HCT116 (cell line): ENCODE measurements around the gene LSP1. TPM values are rescaled to one million over a fixed set of nuclear protein-coding genes. Genes with fewer than 3 reads are reported as not detected.

Experiments used
- ATAC-seq: fragments of 200-7000 bp; cut with Tn5 transposase; 2 replicates; pipeline ENCODE4 v1.9.1; 2020; ENCODE audit warnings: mild to moderate bottlenecking, moderate library complexity
- BruUV-seq: library from RNA; stranded (reverse); fragments of 400-500 nt; replicated peaks from 2 replicates; lab custom pipeline; 2021; lab: Mats Ljungman, UMichigan
- CTCF ChIA-PET: fragments of 300-600 bp; sonication (Branson Sonifier 250); formaldehyde crosslinking; loops from one replicate; lab custom pipeline; 2021; ENCODE audit warnings: antibody characterized with exemption; lab: Charles Lee
- POLR2A ChIA-PET: fragments of 300-600, 350-600 bp; sonication (Branson Sonifier 250); formaldehyde crosslinking; loops from one replicate; lab custom pipeline; 2021; ENCODE audit warnings: antibody characterized with exemption; lab: Charles Lee
- RAD21 ChIA-PET, 2 experiments: fragments of 300-600 bp; sonication (Branson Sonifier 250); formaldehyde crosslinking; loops; one replicate each; lab custom pipeline; 2023; ENCODE audit warnings: low total read pairs in 2 of 2; ENCODE audit not compliant: uncharacterized antibody in 2 of 2, unreplicated experiment in 2 of 2, low non-redundant PET in 1 of 2; lab: Charles Lee
- DNase-seq: peaks from one replicate; pipeline ENCODE4 v3.0.0-alpha.2; 2010; ENCODE audit warnings: low read depth, low spot score
- H2AFZ ChIP-seq: fragments of 200-600 bp; shearing (Covaris generic), sonication (generic); 2 replicates; pipeline ENCODE4 v1.6.1; 2017; ENCODE audit warnings: low read depth, mixed run types, mixed read lengths, antibody characterized with exemption, low read length; ENCODE audit not compliant: poor library complexity, severe bottlenecking
- H3K27ac ChIP-seq: 2 replicates; pipeline ENCODE4 v1.5.1; 2012; ENCODE audit warnings: low read depth, low read length
- H3K27me3 ChIP-seq: fragments of 200-600 bp; sonication (generic); 2 replicates; pipeline ENCODE4 v1.6.1; 2016; ENCODE audit warnings: mixed run types, low read length, mixed read lengths; ENCODE audit not compliant: insufficient read depth
- H3K36me3 ChIP-seq, 2 experiments: fragments of 200-500 bp in 1 of 2; fragments of 200-600 bp in 1 of 2; sonication (Bioruptor generic) in 1 of 2; sonication (generic) in 1 of 2; 2 replicates each; pipeline versions ENCODE4 v1.5.1 to v1.6.1; 2014 to 2016; ENCODE audit warnings: low read length in 2 of 2, inconsistent platforms in 1 of 2, mixed read lengths in 1 of 2, mixed run types in 1 of 2; ENCODE audit not compliant: insufficient read depth in 2 of 2, control insufficient read depth in 1 of 2
- H3K4me1 ChIP-seq, 2 experiments: fragments of 200-600 bp in 1 of 2; sonication (generic) in 1 of 2; 2 replicates each; pipeline versions ENCODE4 v1.5.1 to v1.6.1; 2012 to 2017; ENCODE audit warnings: low read length in 2 of 2, inconsistent platforms in 1 of 2, mild to moderate bottlenecking in 1 of 2, mixed read lengths in 1 of 2, mixed run types in 1 of 2, moderate library complexity in 1 of 2; ENCODE audit not compliant: insufficient read depth in 2 of 2, control insufficient read depth in 1 of 2
- H3K4me2 ChIP-seq: fragments of 200-600 bp; sonication (generic); 2 replicates; pipeline ENCODE4 v1.6.1; 2017; ENCODE audit warnings: mixed run types, low read length, mixed read lengths
- H3K4me3 ChIP-seq, 2 experiments: fragments of 200-600 bp in 1 of 2; sonication (generic) in 1 of 2; replicated peaks in 1 of 2; 2 replicates each; pipeline ENCODE4 v1.5.1; 2011 to 2016; ENCODE audit warnings: low read length in 2 of 2, control low read depth in 1 of 2, low read depth in 1 of 2, mild to moderate bottlenecking in 1 of 2, mixed read lengths in 1 of 2, mixed run types in 1 of 2
- H3K79me2 ChIP-seq: fragments of 200-600 bp; sonication (generic); 2 replicates; pipeline ENCODE4 v1.6.1; 2017; ENCODE audit warnings: mild to moderate bottlenecking, mixed run types, low read length, moderate library complexity, mixed read lengths; ENCODE audit not compliant: insufficient read depth
- H3K9ac ChIP-seq: fragments of 200-600 bp; sonication (generic); 2 replicates; pipeline ENCODE4 v1.6.1; 2016; ENCODE audit warnings: low read length, mixed read lengths
- H3K9me2 ChIP-seq: fragments of 200-600 bp; sonication (generic), shearing (Covaris generic); 2 replicates; pipeline ENCODE4 v1.6.1; 2017; ENCODE audit warnings: mixed run types, mild to moderate bottlenecking, moderate library complexity; ENCODE audit not compliant: insufficient read depth
- H3K9me3 ChIP-seq, 2 experiments: fragments of 200-500 bp in 1 of 2; fragments of 200-600 bp in 1 of 2; sonication (Bioruptor generic) in 1 of 2; sonication (generic) in 1 of 2; 2 replicates each; pipeline ENCODE4 v1.6.1; 2014 to 2017; ENCODE audit warnings: low read length in 2 of 2, mixed read lengths in 2 of 2, inconsistent platforms in 1 of 2, low read depth in 1 of 2, mild to moderate bottlenecking in 1 of 2, mixed run types in 1 of 2, moderate library complexity in 1 of 2; ENCODE audit not compliant: control insufficient read depth in 1 of 2, insufficient read depth in 1 of 2
- H4K20me1 ChIP-seq: fragments of 200-600 bp; sonication (generic), shearing (Covaris generic); 2 replicates; pipeline ENCODE4 v1.6.1; 2017; ENCODE audit warnings: mixed run types, mild to moderate bottlenecking, moderate library complexity; ENCODE audit not compliant: insufficient read depth
- CEBPB ChIP-seq: IDR thresholded peaks from 2 replicates; pipeline ENCODE4 v1.6.1; 2012; ENCODE audit warnings: low read depth
- ELF1 ChIP-seq: IDR thresholded peaks from 2 replicates; pipeline ENCODE4 v1.6.1; 2012; ENCODE audit warnings: low read depth, borderline replicate concordance
- JUND ChIP-seq: IDR thresholded peaks from 2 replicates; pipeline ENCODE4 v1.6.1; 2012
- POLR2A ChIP-seq: IDR thresholded peaks from 2 replicates; pipeline ENCODE4 v1.7.0; 2011; ENCODE audit warnings: borderline replicate concordance; ENCODE audit not compliant: insufficient read depth, insufficient read length; ENCODE audit errors: extremely low read depth
- RAD21 ChIP-seq: IDR thresholded peaks from 2 replicates; pipeline ENCODE4 v1.6.1; 2012; ENCODE audit warnings: low read depth, mild to moderate bottlenecking
- SIN3A ChIP-seq: IDR thresholded peaks from 2 replicates; pipeline ENCODE4 v1.6.1; 2012; ENCODE audit warnings: low read depth
- SRF ChIP-seq: IDR thresholded peaks from 2 replicates; pipeline ENCODE4 v1.6.1; 2012; ENCODE audit warnings: low read depth
- YY1 ChIP-seq: IDR thresholded peaks from 2 replicates; pipeline ENCODE4 v1.6.1; 2011; ENCODE audit warnings: low read length, low read depth, moderate library complexity, mild to moderate bottlenecking; ENCODE audit not compliant: insufficient replicate concordance; ENCODE audit errors: extremely low read depth
- ZFX ChIP-seq: fragments of 450-650 bp; IDR thresholded peaks from 2 replicates; pipeline ENCODE4 v1.6.1; 2017
- ZNF274 ChIP-seq: fragments of 200-500 bp; sonication (Bioruptor generic); IDR thresholded peaks from 2 replicates; pipeline ENCODE4 v1.6.1; 2014; ENCODE audit warnings: mild to moderate bottlenecking, low read depth, low read length, inconsistent platforms
- intact Hi-C: fragments of 100-400 bp; cut with micrococcal nuclease; formaldehyde crosslinking; loops from 2 replicates; pipeline ENCODE4 v1.10.0; 2022
- total RNA-seq: library from RNA; stranded (reverse); gene quantifications from one replicate; pipeline ENCODE4 v1.2.1, GENCODE V29; 2021; ENCODE audit not compliant: unreplicated experiment
- TF ChIP-seq, protein P1 (sequence below): IDR thresholded peaks from 2 replicates; pipeline ENCODE4 v1.6.1; 2012
- TF ChIP-seq, protein P2 (sequence below): IDR thresholded peaks from 2 replicates; pipeline ENCODE4 v1.6.1; 2012
- TF ChIP-seq, protein P3 (sequence below): IDR thresholded peaks from 2 replicates; pipeline ENCODE4 v1.6.1; 2012; ENCODE audit warnings: low read depth

Gene LSP1
- total RNA-seq, 1 experiment from 2014 or later = 1.3 TPM

DNA sequence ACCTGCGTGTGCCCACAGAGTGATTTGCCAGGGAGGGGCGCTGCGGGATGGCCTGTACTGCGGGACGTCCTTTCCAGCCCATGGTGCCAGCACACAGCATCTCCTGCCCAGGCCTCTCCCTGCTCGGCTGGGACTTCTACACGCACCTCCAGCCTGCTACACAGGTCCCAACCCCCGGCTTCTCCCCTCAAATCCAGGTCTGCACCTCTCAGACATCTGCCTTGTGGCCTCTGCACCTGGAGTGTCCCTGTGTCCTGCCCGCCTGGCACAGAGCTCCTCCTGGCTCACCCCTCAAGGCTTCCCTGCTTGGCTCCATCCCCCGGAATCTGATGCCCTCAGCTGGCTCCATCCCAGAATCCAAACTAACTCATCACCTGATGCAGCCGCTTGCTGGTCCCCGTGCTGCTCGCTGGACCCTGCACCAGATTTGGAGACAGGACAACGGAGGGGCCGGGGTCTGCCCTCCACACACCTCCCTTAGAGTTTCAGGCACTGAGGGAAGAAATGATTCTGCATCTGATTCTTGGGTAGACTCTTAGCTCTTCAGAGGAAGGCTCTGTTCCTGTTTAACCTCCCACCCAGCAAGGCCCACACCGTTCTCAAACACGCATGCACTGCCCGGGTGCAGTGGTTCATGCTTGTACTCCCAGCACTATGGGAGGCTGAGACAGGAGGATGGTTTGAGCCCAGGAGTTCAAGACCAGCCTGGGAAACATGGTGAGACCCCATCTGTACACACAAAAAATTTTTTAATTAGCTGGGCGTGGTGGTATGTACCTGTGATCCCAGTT is 4.0 kb upstream of the LSP1 start:
- H3K9me3 ChIP-seq = no peaks in the 10 kb centered on the region
- POLR2A ChIA-PET = no interaction called here
- DNase-seq = no peak

More for the DNA sequence above, 4.0 kb upstream of the LSP1 start:
- CTCF ChIA-PET = interaction anchor here (0.8 to 2.4 kb wide), 3 partner anchors 16 to 302 kb away, joined by 4 to 10 read pairs (median 8); no protein-coding TSS in a partner anchor
- H3K27ac ChIP-seq = no peak overlapping the region
- H3K27me3 ChIP-seq = no peaks in the 10 kb centered on the region
- H4K20me1 ChIP-seq = no peaks in the 10 kb centered on the region
- no TSS peak for BruUV-seq
- H3K4me3 ChIP-seq = no peak overlapping the region
- no peaks in the 10 kb centered on the region for H3K36me3 ChIP-seq
- intact Hi-C loops = no loop called here
- H3K4me2 ChIP-seq = no peak overlapping the region
- no peaks in the 10 kb centered on the region for H3K79me2 ChIP-seq
- TF ChIP-seq, protein P1, sequence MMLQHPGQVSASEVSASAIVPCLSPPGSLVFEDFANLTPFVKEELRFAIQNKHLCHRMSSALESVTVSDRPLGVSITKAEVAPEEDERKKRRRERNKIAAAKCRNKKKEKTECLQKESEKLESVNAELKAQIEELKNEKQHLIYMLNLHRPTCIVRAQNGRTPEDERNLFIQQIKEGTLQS = no peak
- TF ChIP-seq SRF (no peak), ZFX (no peak), SIN3A (no peak), JUND (no peak), YY1 (no peak), ZNF274 (no peak), ELF1 (no peak), RAD21 (no peak), CEBPB (no peak), POLR2A (no peak)
- TF ChIP-seq, protein P2, sequence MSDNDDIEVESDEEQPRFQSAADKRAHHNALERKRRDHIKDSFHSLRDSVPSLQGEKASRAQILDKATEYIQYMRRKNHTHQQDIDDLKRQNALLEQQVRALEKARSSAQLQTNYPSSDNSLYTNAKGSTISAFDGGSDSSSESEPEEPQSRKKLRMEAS = no peak
- TF ChIP-seq, protein P3, sequence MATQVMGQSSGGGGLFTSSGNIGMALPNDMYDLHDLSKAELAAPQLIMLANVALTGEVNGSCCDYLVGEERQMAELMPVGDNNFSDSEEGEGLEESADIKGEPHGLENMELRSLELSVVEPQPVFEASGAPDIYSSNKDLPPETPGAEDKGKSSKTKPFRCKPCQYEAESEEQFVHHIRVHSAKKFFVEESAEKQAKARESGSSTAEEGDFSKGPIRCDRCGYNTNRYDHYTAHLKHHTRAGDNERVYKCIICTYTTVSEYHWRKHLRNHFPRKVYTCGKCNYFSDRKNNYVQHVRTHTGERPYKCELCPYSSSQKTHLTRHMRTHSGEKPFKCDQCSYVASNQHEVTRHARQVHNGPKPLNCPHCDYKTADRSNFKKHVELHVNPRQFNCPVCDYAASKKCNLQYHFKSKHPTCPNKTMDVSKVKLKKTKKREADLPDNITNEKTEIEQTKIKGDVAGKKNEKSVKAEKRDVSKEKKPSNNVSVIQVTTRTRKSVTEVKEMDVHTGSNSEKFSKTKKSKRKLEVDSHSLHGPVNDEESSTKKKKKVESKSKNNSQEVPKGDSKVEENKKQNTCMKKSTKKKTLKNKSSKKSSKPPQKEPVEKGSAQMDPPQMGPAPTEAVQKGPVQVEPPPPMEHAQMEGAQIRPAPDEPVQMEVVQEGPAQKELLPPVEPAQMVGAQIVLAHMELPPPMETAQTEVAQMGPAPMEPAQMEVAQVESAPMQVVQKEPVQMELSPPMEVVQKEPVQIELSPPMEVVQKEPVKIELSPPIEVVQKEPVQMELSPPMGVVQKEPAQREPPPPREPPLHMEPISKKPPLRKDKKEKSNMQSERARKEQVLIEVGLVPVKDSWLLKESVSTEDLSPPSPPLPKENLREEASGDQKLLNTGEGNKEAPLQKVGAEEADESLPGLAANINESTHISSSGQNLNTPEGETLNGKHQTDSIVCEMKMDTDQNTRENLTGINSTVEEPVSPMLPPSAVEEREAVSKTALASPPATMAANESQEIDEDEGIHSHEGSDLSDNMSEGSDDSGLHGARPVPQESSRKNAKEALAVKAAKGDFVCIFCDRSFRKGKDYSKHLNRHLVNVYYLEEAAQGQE = no peak
- TF ChIP-seq, all 23 proteins: peak for 0
- no peak for ATAC-seq
- no peak overlapping the region for H2AFZ ChIP-seq
- H3K9me2 ChIP-seq = no peaks in the 10 kb centered on the region
- H3K9ac ChIP-seq = no peak overlapping the region
- H3K4me1 ChIP-seq = no peaks in the 10 kb centered on the region
- RAD21 ChIA-PET = no interaction called here
